Neuronal stem cell (in vitro differentiated cells): ENCODE measurements around the gene ZNG1A.
"Not testable (repeated sequence)": the region's sequence is repeated elsewhere in the genome, so short reads cannot be mapped to it uniquely, and the experiment has no call there.

Experiments used
- DNase-seq: peaks from one replicate; pipeline ENCODE4 v3.0.0-alpha.2; 2013; ENCODE audit warnings: low spot score
- H2AFZ ChIP-seq: one replicate; pipeline ENCODE4 v1.6.1; 2013; ENCODE audit warnings: mild to moderate bottlenecking, low read length, inconsistent platforms
- H2AK5ac ChIP-seq: 2 replicates; pipeline ENCODE4 v1.6.1; 2013; ENCODE audit warnings: low read depth, mild to moderate bottlenecking, inconsistent platforms, low read length, moderate library complexity, mixed read lengths
- H2BK120ac ChIP-seq: 2 replicates; pipeline ENCODE4 v1.6.1; 2013; ENCODE audit warnings: low read depth, mild to moderate bottlenecking, inconsistent platforms, low read length, moderate library complexity, mixed read lengths
- H2BK12ac ChIP-seq: one replicate; pipeline ENCODE4 v1.6.1; 2013; ENCODE audit warnings: low read length, inconsistent platforms
- H2BK15ac ChIP-seq: 2 replicates; pipeline ENCODE4 v1.6.1; 2013; ENCODE audit warnings: mild to moderate bottlenecking, low read length, inconsistent platforms, mixed read lengths
- H2BK5ac ChIP-seq: one replicate; pipeline ENCODE4 v1.6.1; 2013; ENCODE audit warnings: inconsistent platforms, mild to moderate bottlenecking, low read length, moderate library complexity
- H3K14ac ChIP-seq: one replicate; pipeline ENCODE4 v1.6.1; 2013; ENCODE audit warnings: low read length, inconsistent platforms
- H3K18ac ChIP-seq: 2 replicates; pipeline ENCODE4 v1.6.1; 2013; ENCODE audit warnings: low read length, inconsistent platforms
- H3K23ac ChIP-seq: 2 replicates; pipeline ENCODE4 v1.6.1; 2013; ENCODE audit warnings: low read depth, mild to moderate bottlenecking, mixed read lengths, low read length, inconsistent platforms; ENCODE audit not compliant: poor library complexity
- H3K27ac ChIP-seq: replicated peaks from 3 replicates; pipeline ENCODE4 v1.5.1; 2013; ENCODE audit warnings: low read length, inconsistent platforms
- H3K27me3 ChIP-seq, 3 experiments: 2 replicates each; pipeline ENCODE4 v1.6.1; 2013; ENCODE audit warnings: low read length in 3 of 3, mild to moderate bottlenecking in 2 of 3, inconsistent platforms in 1 of 3, low read depth in 1 of 3, mixed read lengths in 1 of 3, moderate library complexity in 1 of 3; ENCODE audit not compliant: control insufficient read depth in 3 of 3, insufficient read depth in 3 of 3
- H3K36me3 ChIP-seq, 2 donors: replicated peaks in 1 of 2; 2 replicates each; pipeline ENCODE4 v1.6.1; 2013; ENCODE audit warnings: low read length in 2 of 2; ENCODE audit not compliant: control insufficient read depth in 2 of 2, insufficient read depth in 2 of 2
- H3K4ac ChIP-seq: 2 replicates; pipeline ENCODE4 v1.6.1; 2013; ENCODE audit warnings: inconsistent platforms, mild to moderate bottlenecking, low read length, moderate library complexity
- H3K4me1 ChIP-seq, 2 donors: 1 replicate in 1 of 2; 2 replicates in 1 of 2; pipeline ENCODE4 v1.6.1; 2013; ENCODE audit warnings: low read length in 2 of 2, low read depth in 1 of 2; ENCODE audit not compliant: control insufficient read depth in 2 of 2, insufficient read depth in 1 of 2
- H3K4me2 ChIP-seq: one replicate; pipeline ENCODE4 v1.6.1; 2013; ENCODE audit warnings: mild to moderate bottlenecking, low read length, inconsistent platforms; ENCODE audit not compliant: insufficient read depth, poor library complexity, severe bottlenecking
- H3K4me3 ChIP-seq, 2 donors: 2 replicates each; pipeline ENCODE4 v1.5.1; 2013; ENCODE audit warnings: low read length in 2 of 2, mild to moderate bottlenecking in 2 of 2, inconsistent platforms in 1 of 2, moderate library complexity in 1 of 2
- H3K79me1 ChIP-seq: one replicate; pipeline ENCODE4 v1.6.1; 2013; ENCODE audit warnings: low read depth, mild to moderate bottlenecking, inconsistent platforms, low read length, moderate library complexity
- H3K9ac ChIP-seq: one replicate; pipeline ENCODE4 v1.6.1; 2013; ENCODE audit warnings: mild to moderate bottlenecking, low read depth, low read length, inconsistent platforms; ENCODE audit not compliant: poor library complexity
- H3K9me3 ChIP-seq, 2 donors: replicated peaks in 1 of 2; 2 replicates each; pipeline versions ENCODE3 to v1.6.1; 2013; ENCODE audit warnings: low read length in 2 of 2, mild to moderate bottlenecking in 2 of 2, inconsistent platforms in 1 of 2, low read depth in 1 of 2, mixed read lengths in 1 of 2, moderate library complexity in 1 of 2; ENCODE audit not compliant: control insufficient read depth in 2 of 2, insufficient read depth in 1 of 2
- H4K8ac ChIP-seq: one replicate; pipeline ENCODE4 v1.6.1; 2013; ENCODE audit warnings: low read depth, mild to moderate bottlenecking, inconsistent platforms, low read length, moderate library complexity
- H4K91ac ChIP-seq: one replicate; pipeline ENCODE4 v1.6.1; 2013; ENCODE audit warnings: low read length, low read depth, mild to moderate bottlenecking, inconsistent platforms; ENCODE audit not compliant: poor library complexity
- WGBS, 2 donors: extraction: QIAGEN DNeasy Blood & Tissue Kit; methylation state at CpG; one replicate each; pipeline ENCODE4 v1.1.7; 2013; ENCODE audit warnings: missing lambda C conversion rate in 2 of 2, mixed read lengths in 1 of 2; ENCODE audit not compliant: insufficient read length in 2 of 2, insufficient replicate concordance in 1 of 2; ENCODE audit errors: extremely low coverage in 2 of 2; 5-methylcytosine and 5-hydroxymethylcytosine counted together

Gene ZNG1A

GRCh38 chr9:88396-89037 is 90.3 kb downstream of the ZNG1A start:
- DNase-seq, H2BK12ac ChIP-seq, H2BK15ac ChIP-seq, H3K4ac ChIP-seq, H3K4me3 ChIP-seq, H2BK5ac ChIP-seq, H3K14ac ChIP-seq, H3K36me3 ChIP-seq, H4K8ac ChIP-seq, H3K18ac ChIP-seq, H3K4me2 ChIP-seq, H2AK5ac ChIP-seq, H3K27me3 ChIP-seq, H3K9ac ChIP-seq, H2AFZ ChIP-seq, H3K23ac ChIP-seq, H3K79me1 ChIP-seq, H4K91ac ChIP-seq, H3K4me1 ChIP-seq, H2BK120ac ChIP-seq, H3K9me3 ChIP-seq, H3K27ac ChIP-seq: not testable (repeated sequence)
- no CpG with 5 or more reads among the region's 11 CpGs for WGBS, 2 donors

GRCh38 chr9:87860-88259 is 91.0 kb downstream of the ZNG1A start:
- H2BK120ac ChIP-seq, H2BK5ac ChIP-seq, H3K18ac ChIP-seq, H3K4me3 ChIP-seq, H3K27me3 ChIP-seq, H3K4ac ChIP-seq, H3K23ac ChIP-seq, H3K27ac ChIP-seq, H3K36me3 ChIP-seq, H4K8ac ChIP-seq, H2BK15ac ChIP-seq, H3K79me1 ChIP-seq, H3K14ac ChIP-seq, H2BK12ac ChIP-seq, H4K91ac ChIP-seq, H3K9ac ChIP-seq, H2AK5ac ChIP-seq, H3K4me2 ChIP-seq, H3K9me3 ChIP-seq, H3K4me1 ChIP-seq, H2AFZ ChIP-seq, DNase-seq: not testable (repeated sequence)
- WGBS, 2 donors: no CpG with 5 or more reads among the region's 6 CpGs

GRCh38 chr9:87105-87504 is 91.8 kb downstream of the ZNG1A start:
- no CpG with 5 or more reads among the region's 4 CpGs for WGBS, 2 donors
- not testable (repeated sequence) for H3K4ac ChIP-seq, H2AFZ ChIP-seq, H3K18ac ChIP-seq, H3K9me3 ChIP-seq, H3K23ac ChIP-seq, H2BK12ac ChIP-seq, H3K14ac ChIP-seq, H3K4me3 ChIP-seq, H2AK5ac ChIP-seq, H3K79me1 ChIP-seq, H3K36me3 ChIP-seq, H3K27me3 ChIP-seq, H3K4me1 ChIP-seq, H2BK120ac ChIP-seq, H4K8ac ChIP-seq, H4K91ac ChIP-seq, H2BK15ac ChIP-seq, DNase-seq, H3K9ac ChIP-seq, H3K27ac ChIP-seq, H3K4me2 ChIP-seq, H2BK5ac ChIP-seq

- not testable (repeated sequence) for H3K27ac ChIP-seq, H3K4me3 ChIP-seq, H4K8ac ChIP-seq, H2BK120ac ChIP-seq, H2AK5ac ChIP-seq, H2BK12ac ChIP-seq, H3K4ac ChIP-seq, H3K14ac ChIP-seq, H3K23ac ChIP-seq, H4K91ac ChIP-seq, H3K27me3 ChIP-seq, H3K79me1 ChIP-seq, H3K9ac ChIP-seq, H3K9me3 ChIP-seq, H3K36me3 ChIP-seq, H3K4me1 ChIP-seq, H2BK5ac ChIP-seq, H2AFZ ChIP-seq, H2BK15ac ChIP-seq, H3K4me2 ChIP-seq, H3K18ac ChIP-seq, DNase-seq
Observed at GRCh38 chr9:86697-87096, 92.2 kb downstream of the ZNG1A start.
